ENCODE results near the gene EIPR1. TPM values are rescaled to one million over a fixed set of nuclear protein-coding genes. Genes with fewer than 3 reads are reported as not detected.
"Not testable (repeated sequence)": the region's sequence is repeated elsewhere in the genome, so short reads cannot be mapped to it uniquely, and the experiment has no call there.

EIPR1 gene
- total RNA-seq, 2 experiments from 2014 or later, result 38.3 to 43.1 TPM

GRCh38 chr2:3289171-3289515 is 88.5 kb downstream of the EIPR1 start:
- H3K36me3 Mint-ChIP-seq, result peaks cover 11% of the 10 kb centered on the region
- H3K4me3 Mint-ChIP-seq, result no peak overlapping the region
- H3K27ac Mint-ChIP-seq, result no peak overlapping the region
- peaks cover 4% of the 10 kb centered on the region for H3K9me3 Mint-ChIP-seq
- H3K4me1 Mint-ChIP-seq, result no peaks in the 10 kb centered on the region
- no peaks in the 10 kb centered on the region for H3K27me3 Mint-ChIP-seq
- no peak for DNase-seq

GRCh38 chr2:3288470-3289170 is 89.0 kb downstream of the EIPR1 start:
- Mint-ChIP-seq H3K27ac (no peak overlapping the region), H3K4me3 (no peak overlapping the region), H3K9me3 (peaks cover 4% of the 10 kb centered on the region), H3K27me3 (no peaks in the 10 kb centered on the region), H3K4me1 (no peaks in the 10 kb centered on the region), H3K36me3 (peaks cover 11% of the 10 kb centered on the region)
- DNase-seq, result no peak

- DNase-seq, result no peak
- Mint-ChIP-seq H3K9me3 (peaks cover 4% of the 10 kb centered on the region), H3K27me3 (no peaks in the 10 kb centered on the region), H3K4me1 (no peaks in the 10 kb centered on the region), H3K36me3 (peaks cover 11% of the 10 kb centered on the region), H3K4me3 (no peak overlapping the region), H3K27ac (no peak overlapping the region)
Measured at GRCh38 chr2:3287896-3288295, 89.7 kb downstream of the EIPR1 start.

GRCh38 chr2:3286646-3287036 is 91.0 kb downstream of the EIPR1 start:
- H3K27ac Mint-ChIP-seq, H3K9me3 Mint-ChIP-seq, H3K4me3 Mint-ChIP-seq, H3K27me3 Mint-ChIP-seq, DNase-seq, H3K4me1 Mint-ChIP-seq: not testable (repeated sequence)
- H3K36me3 Mint-ChIP-seq, result peaks cover 11% of the 10 kb centered on the region

GRCh38 chr2:3285901-3286645 is 91.5 kb downstream of the EIPR1 start:
- Mint-ChIP-seq H3K36me3 (peaks cover 11% of the 10 kb centered on the region), H3K4me1 (no peaks in the 10 kb centered on the region), H3K27me3 (no peaks in the 10 kb centered on the region), H3K9me3 (peaks cover 4% of the 10 kb centered on the region), H3K4me3 (no peak overlapping the region), H3K27ac (no peak overlapping the region)
- DNase-seq, result no peak

- Mint-ChIP-seq H3K27me3 (no peaks in the 10 kb centered on the region), H3K4me3 (no peak overlapping the region)
- no peak for DNase-seq
Measured at GRCh38 chr2:3284657-3285630, 92.7 kb downstream of the EIPR1 start.

GRCh38 chr2:3283876-3284656 is 93.6 kb downstream of the EIPR1 start:
- not testable (repeated sequence) for DNase-seq, H3K4me1 Mint-ChIP-seq, H3K4me3 Mint-ChIP-seq, H3K9me3 Mint-ChIP-seq, H3K27me3 Mint-ChIP-seq, H3K27ac Mint-ChIP-seq
- H3K36me3 Mint-ChIP-seq, result peaks cover 13% of the 10 kb centered on the region

More at GRCh38 chr2:3284657-3285630, 92.7 kb downstream of the EIPR1 start:
- peaks cover 4% of the 10 kb centered on the region for H3K9me3 Mint-ChIP-seq
- H3K4me1 Mint-ChIP-seq, result no peaks in the 10 kb centered on the region
- peaks cover 13% of the 10 kb centered on the region for H3K36me3 Mint-ChIP-seq
- no peak overlapping the region for H3K27ac Mint-ChIP-seq

GRCh38 chr2:3283206-3283605 is 94.4 kb downstream of the EIPR1 start:
- Mint-ChIP-seq H3K27ac (no peak overlapping the region), H3K27me3 (no peaks in the 10 kb centered on the region), H3K9me3 (peaks cover 8% of the 10 kb centered on the region), H3K4me1 (no peaks in the 10 kb centered on the region), H3K4me3 (no peak overlapping the region), H3K36me3 (peaks cover 20% of the 10 kb centered on the region)
- DNase-seq, result no peak

GRCh38 chr2:3282056-3282998 is 95.3 kb downstream of the EIPR1 start:
- DNase-seq, result no peak
- Mint-ChIP-seq H3K9me3 (peaks cover 5% of the 10 kb centered on the region), H3K36me3 (peaks cover 24% of the 10 kb centered on the region), H3K4me1 (no peaks in the 10 kb centered on the region), H3K27ac (no peak overlapping the region), H3K27me3 (no peaks in the 10 kb centered on the region), H3K4me3 (no peak overlapping the region)

- no peak for DNase-seq
- H3K27ac Mint-ChIP-seq, result no peak overlapping the region
- H3K4me1 Mint-ChIP-seq, result no peaks in the 10 kb centered on the region
Measured at GRCh38 chr2:3280683-3281520, 96.7 kb downstream of the EIPR1 start.

GRCh38 chr2:3280197-3280596 is 97.4 kb downstream of the EIPR1 start:
- Mint-ChIP-seq H3K36me3 (peaks cover 32% of the 10 kb centered on the region), H3K4me3 (no peak overlapping the region), H3K9me3 (peaks cover 12% of the 10 kb centered on the region), H3K27ac (no peak overlapping the region), H3K27me3 (no peaks in the 10 kb centered on the region), H3K4me1 (no peaks in the 10 kb centered on the region)
- no peak for DNase-seq

More at GRCh38 chr2:3280683-3281520, 96.7 kb downstream of the EIPR1 start:
- Mint-ChIP-seq H3K27me3 (no peaks in the 10 kb centered on the region), H3K9me3 (peaks cover 7% of the 10 kb centered on the region), H3K4me3 (no peak overlapping the region), H3K36me3 (peaks cover 28% of the 10 kb centered on the region)

- no peak for DNase-seq
- H3K27ac Mint-ChIP-seq, result no peak overlapping the region
- H3K36me3 Mint-ChIP-seq, result peaks cover 38% of the 10 kb centered on the region
- H3K4me3 Mint-ChIP-seq, result no peak overlapping the region
- H3K4me1 Mint-ChIP-seq, result no peaks in the 10 kb centered on the region
- peaks cover 18% of the 10 kb centered on the region for H3K9me3 Mint-ChIP-seq
- H3K27me3 Mint-ChIP-seq, result no peaks in the 10 kb centered on the region
Measured at GRCh38 chr2:3279236-3279960, 98.2 kb downstream of the EIPR1 start.
